ENCODE measurements around the gene NEIL1. TPM values are rescaled to one million over a fixed set of nuclear protein-coding genes. Genes with fewer than 3 reads are reported as not detected.

The NEIL1 gene
- total RNA-seq, 1 experiment from 2014 or later = 24.8 TPM

GRCh38 chr15:75367006-75367405, 20.2 kb downstream of the NEIL1 start:
- H3K27me3 Mint-ChIP-seq (ENCODE audit: low read depth) = no peaks in the 10 kb centered on the region
- ATAC-seq = no peak
- peaks cover 34% of the 10 kb centered on the region for H3K36me3 Mint-ChIP-seq
- H3K27ac Mint-ChIP-seq = no peak overlapping the region
- no peak for DNase-seq (ENCODE audit: low spot score)
- TF ChIP-seq KAT7 (CRISPR knock-in tag; IDR thresholded peaks at IDR 0.05; ENCODE audit: borderline replicate concordance) (no peak), ZBTB43 (CRISPR knock-in tag; IDR thresholded peaks at IDR 0.05) (no peak), CREM (CRISPR knock-in tag; IDR thresholded peaks at IDR 0.05) (no peak), NR2C2 (CRISPR knock-in tag; IDR thresholded peaks at IDR 0.05) (no peak), ZBTB21 (CRISPR knock-in tag; IDR thresholded peaks at IDR 0.05; ENCODE audit: borderline replicate concordance) (no peak), MAX (CRISPR knock-in tag; IDR thresholded peaks at IDR 0.05) (no peak), SOX15 (CRISPR knock-in tag; IDR thresholded peaks at IDR 0.05) (no peak), MYBL2 (CRISPR knock-in tag; IDR thresholded peaks at IDR 0.05) (no peak), ZNF219 (CRISPR knock-in tag; IDR thresholded peaks at IDR 0.05; ENCODE audit: borderline replicate concordance) (no peak), PREB (CRISPR knock-in tag; IDR thresholded peaks at IDR 0.05; ENCODE audit: borderline replicate concordance) (no peak), ETV6 (CRISPR knock-in tag; IDR thresholded peaks at IDR 0.05) (no peak), SP1 (CRISPR knock-in tag; conservative IDR thresholded peaks at IDR 0.05) (no peak), AFF4 (CRISPR knock-in tag; IDR thresholded peaks at IDR 0.05; ENCODE audit: borderline replicate concordance) (no peak), FOXK1 (CRISPR knock-in tag; IDR thresholded peaks at IDR 0.05) (no peak), NR1H2 (CRISPR knock-in tag; IDR thresholded peaks at IDR 0.05) (no peak), ATF1 (CRISPR knock-in tag; IDR thresholded peaks at IDR 0.05) (no peak), E2F5 (CRISPR knock-in tag; IDR thresholded peaks at IDR 0.05) (no peak)
- TF ChIP-seq, protein P1, sequence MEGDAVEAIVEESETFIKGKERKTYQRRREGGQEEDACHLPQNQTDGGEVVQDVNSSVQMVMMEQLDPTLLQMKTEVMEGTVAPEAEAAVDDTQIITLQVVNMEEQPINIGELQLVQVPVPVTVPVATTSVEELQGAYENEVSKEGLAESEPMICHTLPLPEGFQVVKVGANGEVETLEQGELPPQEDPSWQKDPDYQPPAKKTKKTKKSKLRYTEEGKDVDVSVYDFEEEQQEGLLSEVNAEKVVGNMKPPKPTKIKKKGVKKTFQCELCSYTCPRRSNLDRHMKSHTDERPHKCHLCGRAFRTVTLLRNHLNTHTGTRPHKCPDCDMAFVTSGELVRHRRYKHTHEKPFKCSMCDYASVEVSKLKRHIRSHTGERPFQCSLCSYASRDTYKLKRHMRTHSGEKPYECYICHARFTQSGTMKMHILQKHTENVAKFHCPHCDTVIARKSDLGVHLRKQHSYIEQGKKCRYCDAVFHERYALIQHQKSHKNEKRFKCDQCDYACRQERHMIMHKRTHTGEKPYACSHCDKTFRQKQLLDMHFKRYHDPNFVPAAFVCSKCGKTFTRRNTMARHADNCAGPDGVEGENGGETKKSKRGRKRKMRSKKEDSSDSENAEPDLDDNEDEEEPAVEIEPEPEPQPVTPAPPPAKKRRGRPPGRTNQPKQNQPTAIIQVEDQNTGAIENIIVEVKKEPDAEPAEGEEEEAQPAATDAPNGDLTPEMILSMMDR (IDR thresholded peaks at IDR 0.05) = no peak
- TF ChIP-seq, protein P2, sequence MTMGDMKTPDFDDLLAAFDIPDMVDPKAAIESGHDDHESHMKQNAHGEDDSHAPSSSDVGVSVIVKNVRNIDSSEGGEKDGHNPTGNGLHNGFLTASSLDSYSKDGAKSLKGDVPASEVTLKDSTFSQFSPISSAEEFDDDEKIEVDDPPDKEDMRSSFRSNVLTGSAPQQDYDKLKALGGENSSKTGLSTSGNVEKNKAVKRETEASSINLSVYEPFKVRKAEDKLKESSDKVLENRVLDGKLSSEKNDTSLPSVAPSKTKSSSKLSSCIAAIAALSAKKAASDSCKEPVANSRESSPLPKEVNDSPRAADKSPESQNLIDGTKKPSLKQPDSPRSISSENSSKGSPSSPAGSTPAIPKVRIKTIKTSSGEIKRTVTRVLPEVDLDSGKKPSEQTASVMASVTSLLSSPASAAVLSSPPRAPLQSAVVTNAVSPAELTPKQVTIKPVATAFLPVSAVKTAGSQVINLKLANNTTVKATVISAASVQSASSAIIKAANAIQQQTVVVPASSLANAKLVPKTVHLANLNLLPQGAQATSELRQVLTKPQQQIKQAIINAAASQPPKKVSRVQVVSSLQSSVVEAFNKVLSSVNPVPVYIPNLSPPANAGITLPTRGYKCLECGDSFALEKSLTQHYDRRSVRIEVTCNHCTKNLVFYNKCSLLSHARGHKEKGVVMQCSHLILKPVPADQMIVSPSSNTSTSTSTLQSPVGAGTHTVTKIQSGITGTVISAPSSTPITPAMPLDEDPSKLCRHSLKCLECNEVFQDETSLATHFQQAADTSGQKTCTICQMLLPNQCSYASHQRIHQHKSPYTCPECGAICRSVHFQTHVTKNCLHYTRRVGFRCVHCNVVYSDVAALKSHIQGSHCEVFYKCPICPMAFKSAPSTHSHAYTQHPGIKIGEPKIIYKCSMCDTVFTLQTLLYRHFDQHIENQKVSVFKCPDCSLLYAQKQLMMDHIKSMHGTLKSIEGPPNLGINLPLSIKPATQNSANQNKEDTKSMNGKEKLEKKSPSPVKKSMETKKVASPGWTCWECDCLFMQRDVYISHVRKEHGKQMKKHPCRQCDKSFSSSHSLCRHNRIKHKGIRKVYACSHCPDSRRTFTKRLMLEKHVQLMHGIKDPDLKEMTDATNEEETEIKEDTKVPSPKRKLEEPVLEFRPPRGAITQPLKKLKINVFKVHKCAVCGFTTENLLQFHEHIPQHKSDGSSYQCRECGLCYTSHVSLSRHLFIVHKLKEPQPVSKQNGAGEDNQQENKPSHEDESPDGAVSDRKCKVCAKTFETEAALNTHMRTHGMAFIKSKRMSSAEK (CRISPR knock-in tag; IDR thresholded peaks at IDR 0.05; ENCODE audit: borderline replicate concordance) = no peak
- TF ChIP-seq, protein P3, sequence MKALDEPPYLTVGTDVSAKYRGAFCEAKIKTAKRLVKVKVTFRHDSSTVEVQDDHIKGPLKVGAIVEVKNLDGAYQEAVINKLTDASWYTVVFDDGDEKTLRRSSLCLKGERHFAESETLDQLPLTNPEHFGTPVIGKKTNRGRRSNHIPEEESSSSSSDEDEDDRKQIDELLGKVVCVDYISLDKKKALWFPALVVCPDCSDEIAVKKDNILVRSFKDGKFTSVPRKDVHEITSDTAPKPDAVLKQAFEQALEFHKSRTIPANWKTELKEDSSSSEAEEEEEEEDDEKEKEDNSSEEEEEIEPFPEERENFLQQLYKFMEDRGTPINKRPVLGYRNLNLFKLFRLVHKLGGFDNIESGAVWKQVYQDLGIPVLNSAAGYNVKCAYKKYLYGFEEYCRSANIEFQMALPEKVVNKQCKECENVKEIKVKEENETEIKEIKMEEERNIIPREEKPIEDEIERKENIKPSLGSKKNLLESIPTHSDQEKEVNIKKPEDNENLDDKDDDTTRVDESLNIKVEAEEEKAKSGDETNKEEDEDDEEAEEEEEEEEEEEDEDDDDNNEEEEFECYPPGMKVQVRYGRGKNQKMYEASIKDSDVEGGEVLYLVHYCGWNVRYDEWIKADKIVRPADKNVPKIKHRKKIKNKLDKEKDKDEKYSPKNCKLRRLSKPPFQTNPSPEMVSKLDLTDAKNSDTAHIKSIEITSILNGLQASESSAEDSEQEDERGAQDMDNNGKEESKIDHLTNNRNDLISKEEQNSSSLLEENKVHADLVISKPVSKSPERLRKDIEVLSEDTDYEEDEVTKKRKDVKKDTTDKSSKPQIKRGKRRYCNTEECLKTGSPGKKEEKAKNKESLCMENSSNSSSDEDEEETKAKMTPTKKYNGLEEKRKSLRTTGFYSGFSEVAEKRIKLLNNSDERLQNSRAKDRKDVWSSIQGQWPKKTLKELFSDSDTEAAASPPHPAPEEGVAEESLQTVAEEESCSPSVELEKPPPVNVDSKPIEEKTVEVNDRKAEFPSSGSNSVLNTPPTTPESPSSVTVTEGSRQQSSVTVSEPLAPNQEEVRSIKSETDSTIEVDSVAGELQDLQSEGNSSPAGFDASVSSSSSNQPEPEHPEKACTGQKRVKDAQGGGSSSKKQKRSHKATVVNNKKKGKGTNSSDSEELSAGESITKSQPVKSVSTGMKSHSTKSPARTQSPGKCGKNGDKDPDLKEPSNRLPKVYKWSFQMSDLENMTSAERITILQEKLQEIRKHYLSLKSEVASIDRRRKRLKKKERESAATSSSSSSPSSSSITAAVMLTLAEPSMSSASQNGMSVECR (CRISPR knock-in tag; IDR thresholded peaks at IDR 0.05; ENCODE audit: borderline replicate concordance) = no peak
- no peak overlapping the region for H3K4me3 Mint-ChIP-seq
- peaks cover 18% of the 10 kb centered on the region for H3K4me1 Mint-ChIP-seq
- no peaks in the 10 kb centered on the region for H3K9me3 Mint-ChIP-seq
- ChIA-PET POLR2A (interaction anchor here (2.0 to 3.1 kb wide), 2 partner anchors 87 to 273 kb away, joined by 19 to 33 read pairs; partner anchors contain the start of gene IMP3), CTCF (interaction anchor here (1.3 to 2.3 kb wide), 9 partner anchors 8 to 366 kb away, joined by 4 to 40 read pairs (median 18); partner anchors contain the start of genes NEIL1 and SIN3A)
